GM12892 (cell line): ENCODE measurements around the gene MBD3L3.

Experiments used
- POLR2A ChIP-seq: IDR thresholded peaks from 2 replicates; pipeline ENCODE4 v1.6.1; 2011; ENCODE audit warnings: low read depth, low read length, control low read depth
- POLR2AphosphoS5 ChIP-seq: IDR thresholded peaks from 2 replicates; pipeline ENCODE4 v1.6.1; 2011; ENCODE audit warnings: low read depth, low read length, control low read depth
- TAF1 ChIP-seq: IDR thresholded peaks from 2 replicates; pipeline ENCODE4 v1.6.1; 2011; ENCODE audit warnings: low read depth, mild to moderate bottlenecking, control low read depth, low read length, borderline replicate concordance

GRCh38 chr19:7098096-7098495 is 39.6 kb upstream of the MBD3L3 start:
- TF ChIP-seq POLR2AphosphoS5 (no peak), POLR2A (no peak), TAF1 (no peak)
